ENCODE results near the gene FGFR1OP2. TPM values are rescaled to one million over a fixed set of nuclear protein-coding genes. Genes with fewer than 3 reads are reported as not detected.
"Not testable (repeated sequence)": the region's sequence is repeated elsewhere in the genome, so short reads cannot be mapped to it uniquely, and the experiment has no call there.

FGFR1OP2 gene
- total RNA-seq, 1 experiment from 2014 or later: 53.4 TPM

- DNase-seq (ENCODE audit: low read depth): no peak
Measured at GRCh38 chr12:26941215-26941594, 2.9 kb downstream of the FGFR1OP2 start.

- DNase-seq (ENCODE audit: low read depth): no peak
Measured at GRCh38 chr12:26948309-26948708, 10.0 kb downstream of the FGFR1OP2 start.

GRCh38 chr12:26953447-26953846 is 15.2 kb downstream of the FGFR1OP2 start:
- DNase-seq (ENCODE audit: low read depth): no peak

GRCh38 chr12:26954027-26954426 is 15.8 kb downstream of the FGFR1OP2 start:
- DNase-seq (ENCODE audit: low read depth): no peak

GRCh38 chr12:26961391-26961790 is 23.1 kb downstream of the FGFR1OP2 start:
- DNase-seq (ENCODE audit: low read depth): not testable (repeated sequence)

GRCh38 chr12:26961803-26962202 is 23.5 kb downstream of the FGFR1OP2 start:
- no peak for DNase-seq (ENCODE audit: low read depth)

GRCh38 chr12:26963413-26963812 is 25.1 kb downstream of the FGFR1OP2 start:
- no peak for DNase-seq (ENCODE audit: low read depth)

- no peak for DNase-seq (ENCODE audit: low read depth)
Measured at GRCh38 chr12:26966842-26967241, 28.6 kb downstream of the FGFR1OP2 start.

GRCh38 chr12:26970136-26970535 is 31.9 kb downstream of the FGFR1OP2 start:
- no peak for DNase-seq (ENCODE audit: low read depth)

GRCh38 chr12:26971963-26972362 is 33.7 kb downstream of the FGFR1OP2 start:
- no peak for DNase-seq (ENCODE audit: low read depth)

- no peak for DNase-seq (ENCODE audit: low read depth)
Measured at GRCh38 chr12:26976687-26977086, 38.4 kb downstream of the FGFR1OP2 start.

- no peak for DNase-seq (ENCODE audit: low read depth)
Measured at GRCh38 chr12:26978801-26979200, 40.5 kb downstream of the FGFR1OP2 start.

GRCh38 chr12:26979733-26980132 is 41.5 kb downstream of the FGFR1OP2 start:
- DNase-seq (ENCODE audit: low read depth): no peak

- DNase-seq (ENCODE audit: low read depth): no peak
Measured at GRCh38 chr12:26982866-26983265, 44.6 kb downstream of the FGFR1OP2 start.

- DNase-seq (ENCODE audit: low read depth): peak; percentile 25
Measured at GRCh38 chr12:26987634-26988424, 49.6 kb downstream of the FGFR1OP2 start.

GRCh38 chr12:26988703-26989102 is 50.4 kb downstream of the FGFR1OP2 start:
- DNase-seq (ENCODE audit: low read depth): no peak

GRCh38 chr12:26989873-26990272 is 51.6 kb downstream of the FGFR1OP2 start:
- DNase-seq (ENCODE audit: low read depth): no peak

GRCh38 chr12:26991826-26992225 is 53.6 kb downstream of the FGFR1OP2 start:
- no peak for DNase-seq (ENCODE audit: low read depth)

- DNase-seq (ENCODE audit: low read depth): no peak
Measured at GRCh38 chr12:26994109-26994508, 55.8 kb downstream of the FGFR1OP2 start.

GRCh38 chr12:26995706-26996105 is 57.4 kb downstream of the FGFR1OP2 start:
- DNase-seq (ENCODE audit: low read depth): no peak

- no peak for DNase-seq (ENCODE audit: low read depth)
Measured at GRCh38 chr12:26997003-26997402, 58.7 kb downstream of the FGFR1OP2 start.

- no peak for DNase-seq (ENCODE audit: low read depth)
Measured at GRCh38 chr12:27000961-27001360, 62.7 kb downstream of the FGFR1OP2 start.

- no peak for DNase-seq (ENCODE audit: low read depth)
Measured at GRCh38 chr12:27001663-27002062, 63.4 kb downstream of the FGFR1OP2 start.

- DNase-seq (ENCODE audit: low read depth): no peak
Measured at GRCh38 chr12:27002141-27002540, 63.9 kb downstream of the FGFR1OP2 start.

Data from LHCN-M2 (cell line).